ENCODE data around the gene SPATA12.

DNA sequence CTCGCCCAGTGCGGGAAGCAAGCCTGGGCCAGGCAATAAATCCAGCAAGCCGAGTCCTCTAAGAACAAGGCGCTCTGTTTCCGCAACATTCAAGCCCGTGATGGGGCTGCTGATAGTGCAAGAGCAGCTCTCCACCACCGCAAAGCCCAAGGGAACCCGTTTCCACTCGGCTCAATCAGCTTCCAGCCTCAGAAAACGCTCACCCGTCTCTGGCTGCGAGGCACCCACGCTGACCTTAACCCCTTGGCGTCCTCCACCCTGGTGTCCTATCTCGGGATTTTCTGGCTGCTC, 17.8 kb downstream of the SPATA12 start:
- TF ChIP-seq, protein P1, sequence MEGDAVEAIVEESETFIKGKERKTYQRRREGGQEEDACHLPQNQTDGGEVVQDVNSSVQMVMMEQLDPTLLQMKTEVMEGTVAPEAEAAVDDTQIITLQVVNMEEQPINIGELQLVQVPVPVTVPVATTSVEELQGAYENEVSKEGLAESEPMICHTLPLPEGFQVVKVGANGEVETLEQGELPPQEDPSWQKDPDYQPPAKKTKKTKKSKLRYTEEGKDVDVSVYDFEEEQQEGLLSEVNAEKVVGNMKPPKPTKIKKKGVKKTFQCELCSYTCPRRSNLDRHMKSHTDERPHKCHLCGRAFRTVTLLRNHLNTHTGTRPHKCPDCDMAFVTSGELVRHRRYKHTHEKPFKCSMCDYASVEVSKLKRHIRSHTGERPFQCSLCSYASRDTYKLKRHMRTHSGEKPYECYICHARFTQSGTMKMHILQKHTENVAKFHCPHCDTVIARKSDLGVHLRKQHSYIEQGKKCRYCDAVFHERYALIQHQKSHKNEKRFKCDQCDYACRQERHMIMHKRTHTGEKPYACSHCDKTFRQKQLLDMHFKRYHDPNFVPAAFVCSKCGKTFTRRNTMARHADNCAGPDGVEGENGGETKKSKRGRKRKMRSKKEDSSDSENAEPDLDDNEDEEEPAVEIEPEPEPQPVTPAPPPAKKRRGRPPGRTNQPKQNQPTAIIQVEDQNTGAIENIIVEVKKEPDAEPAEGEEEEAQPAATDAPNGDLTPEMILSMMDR (IDR thresholded peaks at IDR 0.05) = no peak
- TF ChIP-seq POLR2A (IDR thresholded peaks at IDR 0.05) = no peak
